ENCODE data around the gene KBTBD6.

DNA sequence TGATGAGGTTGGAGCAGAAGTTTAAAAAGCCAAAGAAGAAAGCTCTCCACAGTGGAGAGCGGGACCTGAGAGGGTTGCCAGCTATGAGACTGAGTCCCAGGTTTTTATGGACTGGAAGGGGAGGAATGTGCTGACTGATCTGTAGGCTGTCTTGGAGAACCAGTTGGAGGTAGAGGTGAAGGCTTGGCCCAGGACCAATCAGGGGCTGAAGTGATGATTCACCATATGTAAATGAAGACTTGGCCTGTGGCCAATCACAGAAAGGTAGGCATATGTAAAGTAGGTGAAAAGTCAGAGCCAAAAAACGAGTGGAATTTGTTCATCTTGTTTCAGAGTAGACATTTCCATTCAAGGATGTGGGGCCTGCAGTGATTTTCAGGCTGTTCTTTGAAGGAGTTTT lies 17.5 kb upstream of the KBTBD6 start:
- TF ChIP-seq, protein P1, sequence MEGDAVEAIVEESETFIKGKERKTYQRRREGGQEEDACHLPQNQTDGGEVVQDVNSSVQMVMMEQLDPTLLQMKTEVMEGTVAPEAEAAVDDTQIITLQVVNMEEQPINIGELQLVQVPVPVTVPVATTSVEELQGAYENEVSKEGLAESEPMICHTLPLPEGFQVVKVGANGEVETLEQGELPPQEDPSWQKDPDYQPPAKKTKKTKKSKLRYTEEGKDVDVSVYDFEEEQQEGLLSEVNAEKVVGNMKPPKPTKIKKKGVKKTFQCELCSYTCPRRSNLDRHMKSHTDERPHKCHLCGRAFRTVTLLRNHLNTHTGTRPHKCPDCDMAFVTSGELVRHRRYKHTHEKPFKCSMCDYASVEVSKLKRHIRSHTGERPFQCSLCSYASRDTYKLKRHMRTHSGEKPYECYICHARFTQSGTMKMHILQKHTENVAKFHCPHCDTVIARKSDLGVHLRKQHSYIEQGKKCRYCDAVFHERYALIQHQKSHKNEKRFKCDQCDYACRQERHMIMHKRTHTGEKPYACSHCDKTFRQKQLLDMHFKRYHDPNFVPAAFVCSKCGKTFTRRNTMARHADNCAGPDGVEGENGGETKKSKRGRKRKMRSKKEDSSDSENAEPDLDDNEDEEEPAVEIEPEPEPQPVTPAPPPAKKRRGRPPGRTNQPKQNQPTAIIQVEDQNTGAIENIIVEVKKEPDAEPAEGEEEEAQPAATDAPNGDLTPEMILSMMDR (IDR thresholded peaks at IDR 0.05; ENCODE audit: borderline replicate concordance, extremely low read depth, low read length, poor library complexity, severe bottlenecking), result no peak
- TF ChIP-seq EZH2 (IDR thresholded peaks at IDR 0.05; ENCODE audit: borderline replicate concordance, low read depth, low read length, severe bottlenecking), result no peak

Data from DND-41 (cell line).